GM23338 (cell line): ENCODE data around the gene ADI1. TPM values are rescaled to one million over a fixed set of nuclear protein-coding genes. Genes with fewer than 3 reads are reported as not detected.

Experiments used
- ATAC-seq: fragments of 200-7000 bp; cut with Tn5 transposase; 3 replicates; pipeline ENCODE4 v1.9.1; 2020
- DNase-seq: peaks from one replicate; pipeline ENCODE4 v3.0.0-alpha.2; 2015; ENCODE audit warnings: low spot score
- H2AFZ ChIP-seq: fragments of 200-600 bp; sonication (generic); 2 replicates; pipeline ENCODE4 v1.8.0; 2016; ENCODE audit warnings: antibody characterized with exemption, mild to moderate bottlenecking, moderate library complexity
- H3F3A ChIP-seq: fragments of 200-600 bp; sonication (generic); replicated peaks from 2 replicates; pipeline ENCODE4 v1.8.0; 2017; ENCODE audit warnings: antibody characterized with exemption, mixed run types, low read depth
- H3K27ac ChIP-seq: fragments of 200-600 bp; sonication (generic); 2 replicates; pipeline ENCODE4 v1.6.1; 2016; ENCODE audit warnings: low read depth
- H3K27me3 ChIP-seq: fragments of 200-600 bp; sonication (generic); 2 replicates; pipeline ENCODE4 v1.8.0; 2016; ENCODE audit warnings: mild to moderate bottlenecking, mixed run types, moderate library complexity; ENCODE audit not compliant: insufficient read depth
- H3K36me3 ChIP-seq: fragments of 200-600 bp; sonication (generic); 2 replicates; pipeline ENCODE4 v1.8.0; 2016; ENCODE audit warnings: mild to moderate bottlenecking; ENCODE audit not compliant: insufficient read depth
- H3K4me1 ChIP-seq: fragments of 200-600 bp; sonication (generic); 2 replicates; pipeline ENCODE4 v1.8.0; 2016; ENCODE audit warnings: mild to moderate bottlenecking, moderate library complexity; ENCODE audit not compliant: insufficient read depth
- H3K4me2 ChIP-seq: fragments of 200-600 bp; sonication (generic); 2 replicates; pipeline ENCODE4 v1.7.1; 2017; ENCODE audit warnings: mixed run types
- H3K4me3 ChIP-seq: fragments of 200-600 bp; sonication (generic); 2 replicates; pipeline ENCODE4 v1.6.1; 2016; ENCODE audit warnings: mixed run types
- H3K79me2 ChIP-seq: fragments of 200-600 bp; sonication (generic); replicated peaks from 2 replicates; pipeline ENCODE4 v1.8.0; 2017; ENCODE audit warnings: mild to moderate bottlenecking; ENCODE audit not compliant: insufficient read depth
- H3K9me2 ChIP-seq: fragments of 200-600 bp; sonication (generic); 2 replicates; pipeline ENCODE4 v1.8.0; 2017; ENCODE audit not compliant: insufficient read depth
- H4K20me1 ChIP-seq: fragments of 200-600 bp; sonication (generic); replicated peaks from 2 replicates; pipeline ENCODE4 v1.8.0; 2017; ENCODE audit warnings: mild to moderate bottlenecking; ENCODE audit not compliant: insufficient read depth
- H3K27ac Mint-ChIP-seq: 2 replicates; pipeline ENCODE4 v1.8.0; 2020; ENCODE audit warnings: inconsistent platforms, mild to moderate bottlenecking, moderate library complexity, mixed read lengths
- H3K27me3 Mint-ChIP-seq: 3 replicates; pipeline ENCODE4 v1.8.0; 2022; ENCODE audit warnings: low read depth, mild to moderate bottlenecking, moderate library complexity, mixed read lengths, inconsistent platforms; ENCODE audit not compliant: insufficient read depth, poor library complexity
- H3K36me3 Mint-ChIP-seq: 3 replicates; pipeline ENCODE4 v1.8.0; 2021; ENCODE audit warnings: low read depth, mild to moderate bottlenecking, inconsistent platforms, moderate library complexity, mixed read lengths
- H3K4me1 Mint-ChIP-seq: 3 replicates; pipeline ENCODE4 v1.8.0; 2020; ENCODE audit warnings: mild to moderate bottlenecking, inconsistent platforms, mixed read lengths
- H3K4me3 Mint-ChIP-seq: 3 replicates; pipeline ENCODE4 v1.8.0; 2021; ENCODE audit warnings: moderate library complexity, mild to moderate bottlenecking, inconsistent platforms, mixed read lengths
- H3K9me3 Mint-ChIP-seq: 3 replicates; pipeline ENCODE4 v1.8.0; 2020; ENCODE audit warnings: moderate library complexity, mild to moderate bottlenecking, inconsistent platforms, mixed read lengths
- CREB1 ChIP-seq: fragments of 250-450 bp; sonication (Bioruptor Pico); IDR thresholded peaks from 2 replicates; pipeline ENCODE4 v1.5.0; 2020; ENCODE audit warnings: low read depth, mild to moderate bottlenecking, moderate library complexity
- EZH2phosphoT487 ChIP-seq: fragments of 200-600 bp; sonication (generic); IDR thresholded peaks from one replicate; pipeline ENCODE4 v1.8.1; 2018; ENCODE audit warnings: antibody characterized with exemption; ENCODE audit not compliant: unreplicated experiment
- JUNB ChIP-seq: IDR thresholded peaks from one replicate; pipeline ENCODE4 v1.6.1; 2016; ENCODE audit warnings: antibody characterized with exemption; ENCODE audit not compliant: unreplicated experiment
- NANOG ChIP-seq: IDR thresholded peaks from 2 replicates; pipeline ENCODE4 v1.6.1; 2016; ENCODE audit warnings: antibody characterized with exemption, borderline replicate concordance
- polyA plus RNA-seq: library from polyadenylated mRNA; unstranded; fragments of >200 nt; fragmentation: Nextera tagmentation; extraction: Ambion mirVana; gene quantifications from 2 replicates; pipeline ENCODE4 v1.2.1, GENCODE V29; 2016
- total RNA-seq: library from RNA; depleted of rRNA; stranded (reverse); fragments of >200 nt; shearing (Covaris generic); gene quantifications from 2 replicates; pipeline ENCODE4 v1.2.3, GENCODE V29; 2014
- TF ChIP-seq, protein P1 (sequence below), 2 experiments: fragments of 200-600 bp in 1 of 2; sonication (generic) in 1 of 2; conservative IDR thresholded peaks; 2 replicates each; pipeline versions ENCODE4 v1.5.1 to v1.6.1; 2016 to 2017; ENCODE audit warnings: antibody characterized with exemption in 2 of 2, low read depth in 2 of 2, mild to moderate bottlenecking in 2 of 2, moderate library complexity in 1 of 2
- TF ChIP-seq, protein P2 (sequence below): IDR thresholded peaks from one replicate; pipeline ENCODE4 v1.6.1; 2018; ENCODE audit warnings: antibody characterized with exemption; ENCODE audit not compliant: unreplicated experiment
- TF ChIP-seq, protein P3 (sequence below): fragments of 250-450 bp; sonication (Bioruptor Pico); IDR thresholded peaks from 2 replicates; pipeline ENCODE4 v1.5.0; 2020; ENCODE audit warnings: mild to moderate bottlenecking, moderate library complexity
- TF ChIP-seq, protein P4 (sequence below): IDR thresholded peaks from 2 replicates; pipeline ENCODE4 v1.6.1; 2016; ENCODE audit warnings: antibody characterized with exemption

The ADI1 gene
- total and polyA plus RNA-seq, 2 experiments from 2014 or later = 16.3 to 31.9 TPM

DNA sequence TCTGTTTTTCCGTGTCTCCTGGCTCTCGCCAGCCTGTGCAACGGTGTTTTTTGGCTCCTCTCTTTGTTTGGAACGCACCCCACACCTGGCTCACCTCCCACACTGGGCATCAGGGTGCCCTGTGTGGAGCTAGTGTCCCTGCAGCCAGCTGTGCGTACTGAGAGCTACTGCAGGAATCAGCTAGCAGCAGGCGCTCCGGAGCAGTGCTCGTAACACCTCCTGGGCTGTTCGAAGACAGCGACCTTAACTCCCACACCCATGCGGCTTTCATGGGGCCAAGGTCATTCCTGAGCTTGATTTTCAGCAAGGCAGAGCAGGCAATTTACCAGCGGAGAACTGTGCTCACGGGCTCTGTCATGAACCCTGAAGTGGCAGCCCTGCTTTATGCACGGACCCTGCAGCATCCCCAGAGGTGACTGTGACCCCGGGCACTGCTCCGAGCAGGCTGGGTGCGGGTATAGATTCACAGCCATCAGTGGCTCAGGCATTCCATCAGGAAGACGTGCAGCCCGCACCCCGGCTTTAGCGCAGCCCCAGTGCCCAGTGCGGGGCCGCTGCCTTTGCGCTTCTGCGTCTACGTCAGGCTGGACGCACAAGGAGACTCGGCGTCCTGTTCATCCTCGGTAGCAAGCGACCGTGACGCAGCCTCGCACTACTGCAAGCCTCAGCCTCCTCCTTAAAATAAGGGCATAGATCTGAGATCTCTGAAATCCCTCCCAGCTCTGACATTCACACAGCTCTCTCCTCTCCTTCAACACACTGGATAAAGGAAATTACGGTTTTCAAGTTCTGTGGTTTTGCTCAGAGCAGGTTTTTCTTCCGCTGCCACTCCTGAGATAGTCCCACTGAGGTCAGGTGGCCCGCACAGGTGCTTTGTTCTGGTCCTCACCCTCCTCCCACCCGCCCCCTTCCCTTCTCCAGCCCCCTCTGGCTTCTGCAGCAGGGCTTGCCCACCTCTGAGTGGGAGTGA lies 58.2 kb downstream of the ADI1 start (continued):
- TF ChIP-seq NANOG = no peak
- TF ChIP-seq, protein P1, sequence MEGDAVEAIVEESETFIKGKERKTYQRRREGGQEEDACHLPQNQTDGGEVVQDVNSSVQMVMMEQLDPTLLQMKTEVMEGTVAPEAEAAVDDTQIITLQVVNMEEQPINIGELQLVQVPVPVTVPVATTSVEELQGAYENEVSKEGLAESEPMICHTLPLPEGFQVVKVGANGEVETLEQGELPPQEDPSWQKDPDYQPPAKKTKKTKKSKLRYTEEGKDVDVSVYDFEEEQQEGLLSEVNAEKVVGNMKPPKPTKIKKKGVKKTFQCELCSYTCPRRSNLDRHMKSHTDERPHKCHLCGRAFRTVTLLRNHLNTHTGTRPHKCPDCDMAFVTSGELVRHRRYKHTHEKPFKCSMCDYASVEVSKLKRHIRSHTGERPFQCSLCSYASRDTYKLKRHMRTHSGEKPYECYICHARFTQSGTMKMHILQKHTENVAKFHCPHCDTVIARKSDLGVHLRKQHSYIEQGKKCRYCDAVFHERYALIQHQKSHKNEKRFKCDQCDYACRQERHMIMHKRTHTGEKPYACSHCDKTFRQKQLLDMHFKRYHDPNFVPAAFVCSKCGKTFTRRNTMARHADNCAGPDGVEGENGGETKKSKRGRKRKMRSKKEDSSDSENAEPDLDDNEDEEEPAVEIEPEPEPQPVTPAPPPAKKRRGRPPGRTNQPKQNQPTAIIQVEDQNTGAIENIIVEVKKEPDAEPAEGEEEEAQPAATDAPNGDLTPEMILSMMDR (conservative IDR thresholded peaks at IDR 0.05; ENCODE audit: low read depth in 2 of 2) = no peak
- TF ChIP-seq, protein P2, sequence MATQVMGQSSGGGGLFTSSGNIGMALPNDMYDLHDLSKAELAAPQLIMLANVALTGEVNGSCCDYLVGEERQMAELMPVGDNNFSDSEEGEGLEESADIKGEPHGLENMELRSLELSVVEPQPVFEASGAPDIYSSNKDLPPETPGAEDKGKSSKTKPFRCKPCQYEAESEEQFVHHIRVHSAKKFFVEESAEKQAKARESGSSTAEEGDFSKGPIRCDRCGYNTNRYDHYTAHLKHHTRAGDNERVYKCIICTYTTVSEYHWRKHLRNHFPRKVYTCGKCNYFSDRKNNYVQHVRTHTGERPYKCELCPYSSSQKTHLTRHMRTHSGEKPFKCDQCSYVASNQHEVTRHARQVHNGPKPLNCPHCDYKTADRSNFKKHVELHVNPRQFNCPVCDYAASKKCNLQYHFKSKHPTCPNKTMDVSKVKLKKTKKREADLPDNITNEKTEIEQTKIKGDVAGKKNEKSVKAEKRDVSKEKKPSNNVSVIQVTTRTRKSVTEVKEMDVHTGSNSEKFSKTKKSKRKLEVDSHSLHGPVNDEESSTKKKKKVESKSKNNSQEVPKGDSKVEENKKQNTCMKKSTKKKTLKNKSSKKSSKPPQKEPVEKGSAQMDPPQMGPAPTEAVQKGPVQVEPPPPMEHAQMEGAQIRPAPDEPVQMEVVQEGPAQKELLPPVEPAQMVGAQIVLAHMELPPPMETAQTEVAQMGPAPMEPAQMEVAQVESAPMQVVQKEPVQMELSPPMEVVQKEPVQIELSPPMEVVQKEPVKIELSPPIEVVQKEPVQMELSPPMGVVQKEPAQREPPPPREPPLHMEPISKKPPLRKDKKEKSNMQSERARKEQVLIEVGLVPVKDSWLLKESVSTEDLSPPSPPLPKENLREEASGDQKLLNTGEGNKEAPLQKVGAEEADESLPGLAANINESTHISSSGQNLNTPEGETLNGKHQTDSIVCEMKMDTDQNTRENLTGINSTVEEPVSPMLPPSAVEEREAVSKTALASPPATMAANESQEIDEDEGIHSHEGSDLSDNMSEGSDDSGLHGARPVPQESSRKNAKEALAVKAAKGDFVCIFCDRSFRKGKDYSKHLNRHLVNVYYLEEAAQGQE = no peak

DNA sequence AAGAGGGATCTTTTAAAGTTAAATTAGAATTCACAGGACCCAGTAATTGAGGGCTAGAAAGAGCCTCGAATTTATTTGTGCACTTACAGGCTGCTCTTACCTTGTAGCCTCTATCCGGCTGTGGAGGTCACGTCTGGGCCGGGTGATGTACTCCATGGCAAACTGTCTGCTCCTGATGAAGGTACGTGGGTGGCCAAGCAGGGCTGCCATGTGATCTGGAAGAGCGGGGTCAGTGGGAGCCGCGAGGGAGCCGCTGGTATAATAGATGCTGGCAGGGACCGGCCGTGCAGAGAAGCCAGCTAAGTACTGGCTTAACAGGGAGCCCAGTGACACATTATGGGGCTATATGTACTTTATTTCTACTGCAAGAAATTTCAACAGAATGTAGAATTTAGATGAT lies 59.2 kb downstream of the ADI1 start:
- Mint-ChIP-seq H3K9me3 (no peaks in the 10 kb centered on the region), H3K36me3 (peaks cover 14% of the 10 kb centered on the region), H3K27ac (no peak overlapping the region), H3K27me3 (peaks cover 2% of the 10 kb centered on the region), H3K4me3 (no peak overlapping the region), H3K4me1 (peaks cover 28% of the 10 kb centered on the region)
- Histone ChIP-seq H3K4me3 (no peak overlapping the region), H3K9me2 (no peaks in the 10 kb centered on the region), H3K4me1 (no peaks in the 10 kb centered on the region), H3K27me3 (no peaks in the 10 kb centered on the region), H3K36me3 (no peaks in the 10 kb centered on the region), H2AFZ (no peak overlapping the region), H3K4me2 (no peak overlapping the region), H4K20me1 (no peaks in the 10 kb centered on the region), H3K27ac (no peak overlapping the region), H3F3A (no peaks in the 10 kb centered on the region), H3K79me2 (no peaks in the 10 kb centered on the region)
- ATAC-seq = no peak
- DNase-seq = no peak
- TF ChIP-seq, protein P3, sequence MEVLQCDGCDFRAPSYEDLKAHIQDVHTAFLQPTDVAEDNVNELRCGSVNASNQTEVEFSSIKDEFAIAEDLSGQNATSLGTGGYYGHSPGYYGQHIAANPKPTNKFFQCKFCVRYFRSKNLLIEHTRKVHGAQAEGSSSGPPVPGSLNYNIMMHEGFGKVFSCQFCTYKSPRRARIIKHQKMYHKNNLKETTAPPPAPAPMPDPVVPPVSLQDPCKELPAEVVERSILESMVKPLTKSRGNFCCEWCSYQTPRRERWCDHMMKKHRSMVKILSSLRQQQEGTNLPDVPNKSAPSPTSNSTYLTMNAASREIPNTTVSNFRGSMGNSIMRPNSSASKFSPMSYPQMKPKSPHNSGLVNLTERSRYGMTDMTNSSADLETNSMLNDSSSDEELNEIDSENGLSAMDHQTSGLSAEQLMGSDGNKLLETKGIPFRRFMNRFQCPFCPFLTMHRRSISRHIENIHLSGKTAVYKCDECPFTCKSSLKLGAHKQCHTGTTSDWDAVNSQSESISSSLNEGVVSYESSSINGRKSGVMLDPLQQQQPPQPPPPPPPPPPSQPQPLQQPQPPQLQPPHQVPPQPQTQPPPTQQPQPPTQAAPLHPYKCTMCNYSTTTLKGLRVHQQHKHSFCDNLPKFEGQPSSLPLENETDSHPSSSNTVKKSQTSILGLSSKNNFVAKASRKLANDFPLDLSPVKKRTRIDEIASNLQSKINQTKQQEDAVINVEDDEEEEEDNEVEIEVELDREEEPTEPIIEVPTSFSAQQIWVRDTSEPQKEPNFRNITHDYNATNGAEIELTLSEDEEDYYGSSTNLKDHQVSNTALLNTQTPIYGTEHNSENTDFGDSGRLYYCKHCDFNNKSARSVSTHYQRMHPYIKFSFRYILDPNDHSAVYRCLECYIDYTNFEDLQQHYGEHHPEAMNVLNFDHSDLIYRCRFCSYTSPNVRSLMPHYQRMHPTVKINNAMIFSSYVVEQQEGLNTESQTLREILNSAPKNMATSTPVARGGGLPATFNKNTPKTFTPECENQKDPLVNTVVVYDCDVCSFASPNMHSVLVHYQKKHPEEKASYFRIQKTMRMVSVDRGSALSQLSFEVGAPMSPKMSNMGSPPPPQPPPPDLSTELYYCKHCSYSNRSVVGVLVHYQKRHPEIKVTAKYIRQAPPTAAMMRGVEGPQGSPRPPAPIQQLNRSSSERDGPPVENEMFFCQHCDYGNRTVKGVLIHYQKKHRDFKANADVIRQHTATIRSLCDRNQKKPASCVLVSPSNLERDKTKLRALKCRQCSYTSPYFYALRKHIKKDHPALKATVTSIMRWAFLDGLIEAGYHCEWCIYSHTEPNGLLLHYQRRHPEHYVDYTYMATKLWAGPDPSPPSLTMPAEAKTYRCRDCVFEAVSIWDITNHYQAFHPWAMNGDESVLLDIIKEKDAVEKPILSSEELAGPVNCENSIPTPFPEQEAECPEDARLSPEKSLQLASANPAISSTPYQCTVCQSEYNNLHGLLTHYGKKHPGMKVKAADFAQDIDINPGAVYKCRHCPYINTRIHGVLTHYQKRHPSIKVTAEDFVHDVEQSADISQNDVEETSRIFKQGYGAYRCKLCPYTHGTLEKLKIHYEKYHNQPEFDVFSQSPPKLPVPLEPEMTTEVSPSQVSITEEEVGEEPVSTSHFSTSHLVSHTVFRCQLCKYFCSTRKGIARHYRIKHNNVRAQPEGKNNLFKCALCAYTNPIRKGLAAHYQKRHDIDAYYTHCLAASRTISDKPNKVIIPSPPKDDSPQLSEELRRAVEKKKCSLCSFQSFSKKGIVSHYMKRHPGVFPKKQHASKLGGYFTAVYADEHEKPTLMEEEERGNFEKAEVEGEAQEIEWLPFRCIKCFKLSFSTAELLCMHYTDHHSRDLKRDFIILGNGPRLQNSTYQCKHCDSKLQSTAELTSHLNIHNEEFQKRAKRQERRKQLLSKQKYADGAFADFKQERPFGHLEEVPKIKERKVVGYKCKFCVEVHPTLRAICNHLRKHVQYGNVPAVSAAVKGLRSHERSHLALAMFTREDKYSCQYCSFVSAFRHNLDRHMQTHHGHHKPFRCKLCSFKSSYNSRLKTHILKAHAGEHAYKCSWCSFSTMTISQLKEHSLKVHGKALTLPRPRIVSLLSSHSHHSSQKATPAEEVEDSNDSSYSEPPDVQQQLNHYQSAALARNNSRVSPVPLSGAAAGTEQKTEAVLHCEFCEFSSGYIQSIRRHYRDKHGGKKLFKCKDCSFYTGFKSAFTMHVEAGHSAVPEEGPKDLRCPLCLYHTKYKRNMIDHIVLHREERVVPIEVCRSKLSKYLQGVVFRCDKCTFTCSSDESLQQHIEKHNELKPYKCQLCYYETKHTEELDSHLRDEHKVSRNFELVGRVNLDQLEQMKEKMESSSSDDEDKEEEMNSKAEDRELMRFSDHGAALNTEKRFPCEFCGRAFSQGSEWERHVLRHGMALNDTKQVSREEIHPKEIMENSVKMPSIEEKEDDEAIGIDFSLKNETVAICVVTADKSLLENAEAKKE (CRISPR knock-in tag) = no peak
- TF ChIP-seq, protein P1 (conservative IDR thresholded peaks at IDR 0.05; ENCODE audit: low read depth in 2 of 2) = no peak
- TF ChIP-seq JUNB (no peak), NANOG (no peak), EZH2phosphoT487 (no peak), CREB1 (CRISPR knock-in tag) (no peak)
- TF ChIP-seq, protein P4, sequence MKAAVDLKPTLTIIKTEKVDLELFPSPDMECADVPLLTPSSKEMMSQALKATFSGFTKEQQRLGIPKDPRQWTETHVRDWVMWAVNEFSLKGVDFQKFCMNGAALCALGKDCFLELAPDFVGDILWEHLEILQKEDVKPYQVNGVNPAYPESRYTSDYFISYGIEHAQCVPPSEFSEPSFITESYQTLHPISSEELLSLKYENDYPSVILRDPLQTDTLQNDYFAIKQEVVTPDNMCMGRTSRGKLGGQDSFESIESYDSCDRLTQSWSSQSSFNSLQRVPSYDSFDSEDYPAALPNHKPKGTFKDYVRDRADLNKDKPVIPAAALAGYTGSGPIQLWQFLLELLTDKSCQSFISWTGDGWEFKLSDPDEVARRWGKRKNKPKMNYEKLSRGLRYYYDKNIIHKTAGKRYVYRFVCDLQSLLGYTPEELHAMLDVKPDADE = no peak
